GM21786 (cell line): Measurements from ENCODE around the gene TINCR.

Source experiments
- ATAC-seq: cut with Tn5 transposase; IDR thresholded peaks from one replicate; pipeline ENCODE4 v1.9.1; 2021; ENCODE audit not compliant: unreplicated experiment

The TINCR gene

DNA sequence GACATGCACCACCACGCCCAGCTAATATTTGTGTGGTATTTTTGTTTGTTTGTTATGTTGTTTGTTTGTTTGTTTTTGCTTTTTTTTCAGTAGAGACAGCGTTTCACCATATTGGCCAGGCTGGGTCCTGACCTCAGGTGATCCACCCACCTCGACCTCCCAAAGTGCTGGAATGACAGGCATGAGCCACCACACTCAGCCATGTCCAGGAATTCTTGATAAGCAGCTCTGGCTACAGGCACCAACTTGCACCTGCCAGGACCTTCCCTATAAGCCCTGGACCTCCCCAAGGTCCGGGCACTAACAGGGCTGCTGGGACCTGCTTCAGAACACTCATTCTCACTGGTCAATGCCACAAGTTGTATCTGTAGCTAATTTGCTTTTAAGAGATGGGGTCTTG lies 48.7 kb downstream of the TINCR start:
- ATAC-seq = no peak

DNA sequence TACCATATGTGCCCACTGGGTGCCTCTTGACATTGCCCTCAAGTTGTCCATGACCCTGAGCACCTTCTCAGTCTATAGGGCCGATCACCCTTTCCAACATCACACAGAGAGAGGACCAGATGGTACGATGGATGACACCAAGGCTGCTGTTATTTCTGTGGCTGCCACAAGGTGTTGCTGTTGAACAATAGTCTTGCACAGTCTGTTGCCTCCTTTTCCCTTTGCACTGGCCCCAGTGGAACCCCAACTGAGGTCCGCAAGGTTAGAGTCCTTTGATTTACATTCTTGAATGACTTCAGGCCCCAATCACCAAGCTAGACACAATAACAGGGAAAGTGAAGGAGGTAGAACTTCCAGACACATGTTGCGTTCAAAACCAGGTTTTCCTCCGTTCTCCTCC lies 52.0 kb downstream of the TINCR start:
- no peak for ATAC-seq

DNA sequence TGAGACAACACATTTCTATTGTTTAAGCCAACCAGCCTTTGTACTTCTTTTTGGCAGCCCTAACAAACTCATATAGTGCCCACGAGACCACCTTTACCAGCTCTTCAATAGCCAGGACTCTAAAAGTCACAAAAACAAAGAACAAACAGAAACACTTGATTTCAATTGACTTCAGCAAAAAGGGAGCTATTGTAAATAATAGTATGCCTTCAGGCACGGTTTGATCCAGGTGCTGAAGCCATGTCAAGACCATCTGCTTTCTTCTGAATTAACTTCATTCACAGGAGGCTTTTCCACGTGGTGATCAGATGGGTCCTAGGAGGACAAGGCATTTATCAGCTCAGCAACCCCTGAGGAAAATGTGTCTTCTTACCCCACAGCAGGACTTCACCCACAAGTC lies 53.8 kb downstream of the TINCR start:
- no peak for ATAC-seq

DNA sequence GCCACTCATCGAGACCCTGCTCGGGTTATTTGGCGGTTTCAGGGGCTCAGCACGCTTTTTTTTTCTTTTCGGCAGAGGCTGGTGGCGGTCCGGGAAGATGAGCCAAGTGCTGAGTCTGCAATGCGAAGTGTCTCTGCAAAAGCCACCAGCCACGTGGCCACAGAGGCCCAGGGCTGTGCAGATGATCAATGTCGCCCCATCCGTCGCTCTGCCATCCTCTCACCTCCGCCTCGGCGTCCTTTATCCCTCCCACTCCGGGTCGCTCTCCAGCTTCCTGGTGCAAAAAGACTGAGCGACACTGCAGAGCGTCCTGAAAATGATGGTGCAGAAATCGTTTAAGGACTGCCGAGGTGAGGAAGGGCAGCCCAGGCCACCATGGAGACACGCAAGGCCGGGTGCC lies 55.0 kb downstream of the TINCR start:
- no peak for ATAC-seq
